A549 (cell line): ENCODE measurements around the gene MOB3A. TPM values are rescaled to one million over a fixed set of nuclear protein-coding genes. Genes with fewer than 3 reads are reported as not detected.

ENCODE experiments used
- ATAC-seq, 2 experiments: fragments of 200-7000 bp in 1 of 2; fragments of >200 bp in 1 of 2; cut with Nextera tagmentation in 1 of 2; cut with Tn5 transposase in 1 of 2; 3 replicates each; pipeline versions ENCODE4 v1.8.0 to v1.9.1; 2018 to 2020; ENCODE audit warnings: mild to moderate bottlenecking in 1 of 2, moderate library complexity in 1 of 2
- CTCF ChIA-PET: fragments of 300-600 bp; sonication (Branson Sonifier 250); formaldehyde crosslinking; extraction: SDS; loops from one replicate; lab custom pipeline; 2021; ENCODE audit warnings: antibody characterized with exemption, inconsistent platforms; lab: Yijun Ruan, JAX
- POLR2A ChIA-PET: fragments of 350-600 bp; formaldehyde crosslinking; extraction: SDS; loops from one replicate; lab custom pipeline; 2021; ENCODE audit warnings: antibody characterized with exemption, inconsistent platforms; lab: Yijun Ruan, JAX
- DNase-seq, 2 experiments: peaks; one replicate each; pipeline versions ENCODE4 v3.0.0 to v3.0.0-alpha.2; 2011 to 2016; ENCODE audit warnings: low read depth in 1 of 2, low spot score in 1 of 2
- FAIRE-seq: peaks from 2 replicates; lab custom pipeline; 2011; peaks lifted over from hg19 to GRCh38; lab: Jason Lieb, UNC
- H3K27ac ChIP-seq, 2 experiments: fragments of >200 bp; sonication (Bioruptor Twin); formaldehyde crosslinking; 3 replicates each; pipeline ENCODE4 v1.5.1; 2016 to 2017
- H3K4me1 ChIP-seq: fragments of >200 bp; sonication (Bioruptor Twin); formaldehyde crosslinking; 3 replicates; pipeline ENCODE4 v1.6.1; 2016
- H3K4me2 ChIP-seq: fragments of >200 bp; sonication (Bioruptor Twin); formaldehyde crosslinking; 3 replicates; pipeline ENCODE4 v1.6.1; 2016
- H3K4me3 ChIP-seq: fragments of >200 bp; sonication (Bioruptor Twin); formaldehyde crosslinking; 3 replicates; pipeline ENCODE4 v1.5.1; 2016
- H3K9me3 ChIP-seq: fragments of >200 bp; sonication (Bioruptor Twin); formaldehyde crosslinking; 3 replicates; pipeline ENCODE4 v1.6.1; 2016
- BHLHE40 ChIP-seq: IDR thresholded peaks from 2 replicates; pipeline ENCODE4 v1.6.1; 2012; ENCODE audit warnings: low read depth, low read length, inconsistent platforms
- CHD4 ChIP-seq: fragments of 200-600 bp; sonication (generic); IDR thresholded peaks from 2 replicates; pipeline ENCODE4 v1.6.1; 2016; ENCODE audit warnings: antibody characterized with exemption, mild to moderate bottlenecking, borderline replicate concordance
- EHMT2 ChIP-seq: fragments of 200-600 bp; sonication (generic); IDR thresholded peaks from 2 replicates; pipeline ENCODE4 v1.6.1; 2016; ENCODE audit warnings: antibody characterized with exemption, low read depth, mild to moderate bottlenecking, moderate library complexity
- FOSL2 ChIP-seq, 2 experiments: fragments of 450-650 bp in 1 of 2; fragments of >200 bp in 1 of 2; sonication (Bioruptor Twin) in 1 of 2; formaldehyde crosslinking; IDR thresholded peaks; 2 replicates each; pipeline versions ENCODE4 v1.5.0 to v1.6.1; 2016 to 2020; ENCODE audit warnings: mild to moderate bottlenecking in 1 of 2, moderate library complexity in 1 of 2
- GATA3 ChIP-seq: IDR thresholded peaks from 2 replicates; pipeline ENCODE4 v1.6.1; 2012; ENCODE audit warnings: borderline replicate concordance
- HEYL ChIP-seq: fragments of 250-450 bp; sonication (Bioruptor Pico); IDR thresholded peaks from 2 replicates; pipeline ENCODE4 v1.8.0; 2021; ENCODE audit warnings: mild to moderate bottlenecking, moderate library complexity
- HOXA7 ChIP-seq: fragments of 250-450 bp; sonication (Bioruptor Pico); IDR thresholded peaks from 2 replicates; pipeline ENCODE4 v1.5.0; 2020; ENCODE audit warnings: mild to moderate bottlenecking, moderate library complexity
- JUNB ChIP-seq: fragments of >200 bp; sonication (Bioruptor Twin); formaldehyde crosslinking; IDR thresholded peaks from 2 replicates; pipeline ENCODE4 v1.6.1; 2016
- MAFK ChIP-seq: fragments of 450-650 bp; IDR thresholded peaks from 2 replicates; pipeline ENCODE4 v1.6.1; 2014; ENCODE audit not compliant: partially characterized antibody
- MYC ChIP-seq: IDR thresholded peaks from 2 replicates; pipeline ENCODE4 v1.6.1; 2012; ENCODE audit warnings: mild to moderate bottlenecking, inconsistent platforms, low read length, improper control_type of control experiment, borderline replicate concordance
- NFE2L2 ChIP-seq: fragments of 150-350 bp; conservative IDR thresholded peaks from 2 replicates; pipeline ENCODE4 v1.6.1; 2014; ENCODE audit warnings: low read length
- PHF8 ChIP-seq: fragments of 200-600 bp; sonication (generic); IDR thresholded peaks from 2 replicates; pipeline ENCODE4 v1.6.1; 2016; ENCODE audit warnings: low read depth, mild to moderate bottlenecking, antibody characterized with exemption, moderate library complexity, borderline replicate concordance
- POLR2A ChIP-seq: IDR thresholded peaks from 2 replicates; pipeline ENCODE4 v1.6.1; 2012; ENCODE audit warnings: mild to moderate bottlenecking, low read length
- RAD21 ChIP-seq, 2 experiments: fragments of >200 bp in 1 of 2; sonication (Bioruptor Twin) in 1 of 2; formaldehyde crosslinking in 1 of 2; IDR thresholded peaks in 1 of 2; conservative IDR thresholded peaks in 1 of 2; 2 replicates in 1 of 2; 3 replicates in 1 of 2; pipeline ENCODE4 v1.6.1; 2012 to 2018; ENCODE audit warnings: inconsistent platforms in 1 of 2
- RARB ChIP-seq: fragments of 250-450 bp; sonication (Bioruptor Pico); IDR thresholded peaks from 2 replicates; pipeline ENCODE4 v1.8.0; 2021; ENCODE audit warnings: mild to moderate bottlenecking, moderate library complexity
- RFX5 ChIP-seq: fragments of 450-650 bp; IDR thresholded peaks from 2 replicates; pipeline ENCODE4 v1.7.1; 2014; ENCODE audit warnings: antibody characterized with exemption, mild to moderate bottlenecking, moderate library complexity
- RNF2 ChIP-seq: fragments of 200-600 bp; sonication (generic); IDR thresholded peaks from 2 replicates; pipeline ENCODE4 v1.6.1; 2016; ENCODE audit warnings: low read depth, mild to moderate bottlenecking, antibody characterized with exemption, moderate library complexity, borderline replicate concordance
- TFCP2L1 ChIP-seq: fragments of 250-450 bp; sonication (Bioruptor Pico); IDR thresholded peaks from 2 replicates; pipeline ENCODE4 v1.5.0; 2021; ENCODE audit warnings: mild to moderate bottlenecking
- ZC3H11A ChIP-seq: fragments of 450-650 bp; IDR thresholded peaks from 2 replicates; pipeline ENCODE4 v1.6.1; 2014; ENCODE audit warnings: antibody characterized with exemption, mild to moderate bottlenecking
- ZNF302 ChIP-seq: fragments of 250-450 bp; sonication (Bioruptor Pico); IDR thresholded peaks from 2 replicates; pipeline ENCODE4 v1.9.0; 2021; ENCODE audit warnings: inconsistent platforms, mild to moderate bottlenecking, moderate library complexity
- WGBS: methylation state at CpG from one replicate; pipeline ENCODE4 v1.1.6; 2017; ENCODE audit errors: missing lambda C conversion rate; 5-methylcytosine and 5-hydroxymethylcytosine counted together
- polyA plus RNA-seq, 4 experiments: library from polyadenylated mRNA; depleted of rRNA in 3 of 4; stranded (reverse); fragments of >200 nt; fragmentation: RNase III in 1 of 4; extraction: RNeasy Plus Mini Kit Qiagen cat#74134 plus additional on column Dnase treatment in 1 of 4; gene quantifications; 2 replicates in 3 of 4; 3 replicates in 1 of 4; pipeline ENCODE4 v1.2.3, GENCODE V29; 2011 to 2017
- TF ChIP-seq, protein P1 (sequence below): IDR thresholded peaks from 2 replicates; pipeline ENCODE4 v1.6.1; 2012; ENCODE audit warnings: low read depth, borderline replicate concordance
- TF ChIP-seq, protein P2 (sequence below): fragments of >200 bp; sonication (Bioruptor Twin); formaldehyde crosslinking; IDR thresholded peaks from 3 replicates; pipeline ENCODE4 v1.6.1; 2016
- TF ChIP-seq, protein P3 (sequence below): IDR thresholded peaks from 2 replicates; pipeline ENCODE4 v1.6.1; 2012
- TF ChIP-seq, protein P4 (sequence below): fragments of 200-600 bp; sonication (generic); IDR thresholded peaks from 2 replicates; pipeline ENCODE4 v1.6.1; 2016; ENCODE audit warnings: antibody characterized with exemption, mild to moderate bottlenecking, moderate library complexity

MOB3A gene
- polyA plus RNA-seq, 2 of the 4 experiments (the other 2 are of a cell fraction) = 9.1 to 10.9 TPM

DNA sequence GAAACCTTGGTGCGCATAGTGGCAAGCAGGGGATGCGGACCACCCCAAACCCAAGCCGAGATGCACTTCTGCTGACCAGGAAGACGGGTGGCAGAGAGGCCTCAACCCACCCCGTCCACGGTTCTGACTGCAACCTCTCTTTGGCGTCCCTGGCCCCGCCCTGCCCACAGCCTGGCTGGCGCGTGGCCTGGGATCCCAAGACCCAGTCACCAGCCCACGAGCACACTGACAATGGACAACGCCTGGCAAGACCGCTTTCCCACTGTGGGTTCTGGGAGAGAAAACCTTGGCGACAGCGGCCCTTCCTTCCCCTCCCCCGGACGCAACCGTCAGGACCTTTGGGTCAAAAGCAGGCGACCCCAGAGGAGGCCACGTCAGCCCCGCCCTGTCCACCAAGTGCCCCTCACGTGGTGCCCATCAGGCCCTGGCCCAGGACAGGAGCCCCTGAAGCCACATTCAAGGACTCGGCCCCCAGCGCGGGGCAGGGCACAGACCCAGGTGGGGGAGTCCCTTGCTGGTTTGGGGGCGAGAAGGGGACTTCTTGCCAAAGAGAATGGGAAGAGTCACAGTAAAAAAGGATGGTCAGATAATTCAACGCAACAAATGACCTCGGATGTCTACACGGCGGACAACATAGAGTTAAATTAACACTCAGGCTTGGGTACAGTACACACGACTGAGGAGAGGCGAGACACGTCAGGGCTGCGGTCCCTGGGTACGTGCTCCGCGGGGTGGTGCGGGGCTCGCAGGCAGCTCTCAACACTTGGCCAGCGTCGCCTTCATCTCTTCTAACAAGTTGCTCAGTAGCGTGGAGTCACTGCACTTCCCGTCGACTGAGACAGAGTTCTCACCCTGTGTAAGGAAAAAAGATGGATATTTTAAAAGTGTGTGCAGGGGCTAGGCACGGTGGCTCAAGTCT, 5.5 kb upstream of the MOB3A start (continued):
- no peak for TF ChIP-seq ZC3H11A

DNA sequence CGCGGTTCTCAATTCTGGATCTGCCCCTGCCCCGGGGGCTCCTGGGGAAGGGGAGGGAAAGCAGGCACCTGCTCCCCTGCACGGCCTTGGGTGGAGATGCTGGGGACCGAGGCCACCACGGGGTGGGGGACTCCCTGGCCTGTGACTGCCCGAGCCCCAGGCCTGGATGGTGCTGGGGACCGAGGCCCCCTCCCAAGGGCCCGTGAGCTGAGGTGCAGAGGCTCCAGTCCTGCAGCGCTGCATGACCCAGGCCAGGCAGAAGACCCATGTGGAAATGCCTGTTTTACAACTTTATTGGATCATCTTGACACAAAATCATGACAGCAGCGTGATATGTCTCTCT, 4.6 kb upstream of the MOB3A start:
- POLR2A ChIA-PET = no interaction called here
- H3K27ac ChIP-seq = no peak overlapping the region
- H3K4me3 ChIP-seq = no peak overlapping the region
- H3K4me2 ChIP-seq = no peak overlapping the region
- H3K4me1 ChIP-seq = peaks cover 7% of the 10 kb centered on the region; the same call in 1 of the 3 replicates
- no peaks in the 10 kb centered on the region; the same call in 2 of the 3 replicates for H3K9me3 ChIP-seq
- no peak for DNase-seq
- 93% methylated on average over 1 of the region's 11 CpGs for WGBS
- TF ChIP-seq BHLHE40 (no peak), MYC (no peak), RFX5 (no peak), ZC3H11A (no peak), POLR2A (no peak), TFCP2L1 (CRISPR knock-in tag) (no peak), EHMT2 (no peak)
- TF ChIP-seq, protein P1, sequence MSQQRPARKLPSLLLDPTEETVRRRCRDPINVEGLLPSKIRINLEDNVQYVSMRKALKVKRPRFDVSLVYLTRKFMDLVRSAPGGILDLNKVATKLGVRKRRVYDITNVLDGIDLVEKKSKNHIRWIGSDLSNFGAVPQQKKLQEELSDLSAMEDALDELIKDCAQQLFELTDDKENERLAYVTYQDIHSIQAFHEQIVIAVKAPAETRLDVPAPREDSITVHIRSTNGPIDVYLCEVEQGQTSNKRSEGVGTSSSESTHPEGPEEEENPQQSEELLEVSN = no peak
- no peak for FAIRE-seq
- CTCF ChIA-PET = no interaction called here
- no peak for ATAC-seq

DNA sequence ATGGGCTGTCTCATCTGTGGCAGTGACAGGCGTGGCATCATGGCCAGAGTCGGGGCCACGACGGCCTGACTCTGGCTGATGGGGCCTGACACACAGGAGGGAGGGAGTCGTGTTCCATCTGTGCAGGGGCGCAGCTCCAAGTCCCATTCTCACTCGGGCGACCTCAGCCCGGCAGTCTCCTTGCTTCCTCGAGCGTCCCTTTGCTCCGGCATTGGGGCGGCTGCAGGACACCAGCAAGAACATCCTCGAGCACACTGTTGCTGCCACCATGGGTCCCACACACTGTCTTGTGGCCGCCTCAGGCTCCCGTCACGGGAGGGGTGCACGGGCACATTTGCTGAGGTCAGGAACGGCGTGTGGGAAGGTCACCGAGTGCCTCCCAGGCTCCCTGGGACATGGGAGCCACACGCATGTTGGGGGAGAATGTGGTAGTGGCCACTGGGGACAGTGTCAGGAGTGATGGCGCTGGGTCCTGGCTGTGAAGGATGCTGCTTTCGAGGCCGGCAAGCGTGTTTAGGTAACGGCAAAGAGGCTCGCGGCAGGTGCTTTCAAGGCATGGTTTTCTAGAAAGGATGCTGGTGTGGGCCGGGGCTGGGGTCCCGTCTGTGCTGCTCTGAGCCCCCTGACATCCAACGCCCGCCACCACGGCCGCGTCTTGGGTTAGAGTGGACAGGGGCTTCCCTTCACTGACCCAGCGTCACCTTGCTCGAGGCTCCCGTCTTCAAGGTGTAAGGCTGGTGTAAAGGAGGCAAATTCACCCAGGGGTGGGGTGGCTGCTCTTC, 4.0 kb upstream of the MOB3A start:
- POLR2A ChIA-PET = no interaction called here

DNA sequence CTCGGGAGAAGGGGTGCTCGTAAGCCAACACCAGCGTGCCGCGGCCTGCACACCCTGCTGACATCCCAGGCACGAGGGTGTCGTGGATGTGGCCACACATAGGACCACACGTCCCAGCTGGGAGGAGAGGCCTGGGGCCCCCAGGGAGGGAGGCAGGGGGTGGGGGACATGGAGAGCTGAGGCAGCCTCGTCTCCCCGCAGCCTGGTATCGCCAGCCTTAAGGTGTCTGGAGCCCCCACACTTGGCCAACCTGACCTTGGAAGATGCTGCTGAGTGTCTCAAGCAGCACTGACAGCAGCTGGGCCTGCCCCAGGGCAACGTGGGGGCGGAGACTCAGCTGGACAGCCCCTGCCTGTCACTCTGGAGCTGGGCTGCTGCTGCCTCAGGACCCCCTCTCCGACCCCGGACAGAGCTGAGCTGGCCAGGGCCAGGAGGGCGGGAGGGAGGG, 3.0 kb upstream of the MOB3A start:
- WGBS = no CpG with 5 or more reads among the region's 16 CpGs
- DNase-seq = no peak
- FAIRE-seq = no peak
- ATAC-seq = no peak
- no peak overlapping the region for H3K27ac ChIP-seq
- H3K4me1 ChIP-seq = peaks cover 14% of the 10 kb centered on the region; the same call in 1 of the 3 replicates
- TF ChIP-seq, protein P2, sequence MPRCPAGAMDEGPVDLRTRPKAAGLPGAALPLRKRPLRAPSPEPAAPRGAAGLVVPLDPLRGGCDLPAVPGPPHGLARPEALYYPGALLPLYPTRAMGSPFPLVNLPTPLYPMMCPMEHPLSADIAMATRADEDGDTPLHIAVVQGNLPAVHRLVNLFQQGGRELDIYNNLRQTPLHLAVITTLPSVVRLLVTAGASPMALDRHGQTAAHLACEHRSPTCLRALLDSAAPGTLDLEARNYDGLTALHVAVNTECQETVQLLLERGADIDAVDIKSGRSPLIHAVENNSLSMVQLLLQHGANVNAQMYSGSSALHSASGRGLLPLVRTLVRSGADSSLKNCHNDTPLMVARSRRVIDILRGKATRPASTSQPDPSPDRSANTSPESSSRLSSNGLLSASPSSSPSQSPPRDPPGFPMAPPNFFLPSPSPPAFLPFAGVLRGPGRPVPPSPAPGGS = no peak
- TF ChIP-seq MYC = no peak
- TF ChIP-seq MAFK = no peak
- TF ChIP-seq FOSL2 (IDR thresholded peaks at IDR 0.05) = no peak
- TF ChIP-seq FOSL2 (CRISPR knock-in tag; IDR thresholded peaks at IDR 0.05) = no peak
- TF ChIP-seq RARB = no peak
- no peak for TF ChIP-seq JUNB
- TF ChIP-seq, protein P3, sequence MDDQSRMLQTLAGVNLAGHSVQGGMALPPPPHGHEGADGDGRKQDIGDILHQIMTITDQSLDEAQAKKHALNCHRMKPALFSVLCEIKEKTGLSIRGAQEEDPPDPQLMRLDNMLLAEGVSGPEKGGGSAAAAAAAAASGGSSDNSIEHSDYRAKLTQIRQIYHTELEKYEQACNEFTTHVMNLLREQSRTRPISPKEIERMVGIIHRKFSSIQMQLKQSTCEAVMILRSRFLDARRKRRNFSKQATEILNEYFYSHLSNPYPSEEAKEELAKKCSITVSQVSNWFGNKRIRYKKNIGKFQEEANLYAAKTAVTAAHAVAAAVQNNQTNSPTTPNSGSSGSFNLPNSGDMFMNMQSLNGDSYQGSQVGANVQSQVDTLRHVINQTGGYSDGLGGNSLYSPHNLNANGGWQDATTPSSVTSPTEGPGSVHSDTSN = no peak
- TF ChIP-seq CHD4 = no peak
- no peak for TF ChIP-seq HEYL (CRISPR knock-in tag)
- TF ChIP-seq RNF2 = no peak
- TF ChIP-seq HOXA7 (CRISPR knock-in tag) = no peak
- TF ChIP-seq, protein P4, sequence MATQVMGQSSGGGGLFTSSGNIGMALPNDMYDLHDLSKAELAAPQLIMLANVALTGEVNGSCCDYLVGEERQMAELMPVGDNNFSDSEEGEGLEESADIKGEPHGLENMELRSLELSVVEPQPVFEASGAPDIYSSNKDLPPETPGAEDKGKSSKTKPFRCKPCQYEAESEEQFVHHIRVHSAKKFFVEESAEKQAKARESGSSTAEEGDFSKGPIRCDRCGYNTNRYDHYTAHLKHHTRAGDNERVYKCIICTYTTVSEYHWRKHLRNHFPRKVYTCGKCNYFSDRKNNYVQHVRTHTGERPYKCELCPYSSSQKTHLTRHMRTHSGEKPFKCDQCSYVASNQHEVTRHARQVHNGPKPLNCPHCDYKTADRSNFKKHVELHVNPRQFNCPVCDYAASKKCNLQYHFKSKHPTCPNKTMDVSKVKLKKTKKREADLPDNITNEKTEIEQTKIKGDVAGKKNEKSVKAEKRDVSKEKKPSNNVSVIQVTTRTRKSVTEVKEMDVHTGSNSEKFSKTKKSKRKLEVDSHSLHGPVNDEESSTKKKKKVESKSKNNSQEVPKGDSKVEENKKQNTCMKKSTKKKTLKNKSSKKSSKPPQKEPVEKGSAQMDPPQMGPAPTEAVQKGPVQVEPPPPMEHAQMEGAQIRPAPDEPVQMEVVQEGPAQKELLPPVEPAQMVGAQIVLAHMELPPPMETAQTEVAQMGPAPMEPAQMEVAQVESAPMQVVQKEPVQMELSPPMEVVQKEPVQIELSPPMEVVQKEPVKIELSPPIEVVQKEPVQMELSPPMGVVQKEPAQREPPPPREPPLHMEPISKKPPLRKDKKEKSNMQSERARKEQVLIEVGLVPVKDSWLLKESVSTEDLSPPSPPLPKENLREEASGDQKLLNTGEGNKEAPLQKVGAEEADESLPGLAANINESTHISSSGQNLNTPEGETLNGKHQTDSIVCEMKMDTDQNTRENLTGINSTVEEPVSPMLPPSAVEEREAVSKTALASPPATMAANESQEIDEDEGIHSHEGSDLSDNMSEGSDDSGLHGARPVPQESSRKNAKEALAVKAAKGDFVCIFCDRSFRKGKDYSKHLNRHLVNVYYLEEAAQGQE = no peak
- TF ChIP-seq ZNF302 (CRISPR knock-in tag) = no peak
- no peak for TF ChIP-seq GATA3
- TF ChIP-seq PHF8 = no peak
- ChIA-PET CTCF (no interaction called here), POLR2A (no interaction called here)
- H3K4me3 ChIP-seq = no peak overlapping the region
- no peak overlapping the region for H3K4me2 ChIP-seq
- H3K9me3 ChIP-seq = no peaks in the 10 kb centered on the region

More for the DNA sequence above, 4.0 kb upstream of the MOB3A start:
- CTCF ChIA-PET = no interaction called here
- Histone ChIP-seq H3K9me3 (no peaks in the 10 kb centered on the region), H3K4me3 (no peak overlapping the region), H3K4me2 (no peak overlapping the region), H3K27ac (no peak overlapping the region), H3K4me1 (peaks cover 10% of the 10 kb centered on the region; the same call in 1 of the 3 replicates)
- FAIRE-seq (no peak), DNase-seq (no peak)
- TF ChIP-seq NFE2L2 (no peak), RAD21 (conservative IDR thresholded peaks at IDR 0.05 in 1 of 2, IDR thresholded peaks at IDR 0.05 in 1 of 2) (no peak), MYC (no peak)
- TF ChIP-seq, all 56 proteins: peak for 0
- no peak for ATAC-seq
- 95% methylated on average over 30 of the region's 39 CpGs for WGBS
